DMS79 treated with DMSO at 0.1 percent for 48 hours (cell line): Measurements from ENCODE around the gene LCN2.

Experiments
- DNase-seq: peaks from one replicate; lab custom pipeline; 2025; lab: John Stamatoyannopoulos, UW

Gene LCN2

GRCh38 chr9:128201441-128202369 is 52.5 kb downstream of the LCN2 start:
- no peak for DNase-seq

- DNase-seq = no peak
These were observed 53.4 kb downstream of the LCN2 start for GRCh38 chr9:128202648-128203023.
